Fibroblast of villous mesenchyme (primary cell): ENCODE results near the gene BAIAP2. TPM values are rescaled to one million over a fixed set of nuclear protein-coding genes. Genes with fewer than 3 reads are reported as not detected.
A peak's percentile ranks its signal among the peaks of the same experiment; 100 is the strongest.
"Not testable (repeated sequence)": the region's sequence is repeated elsewhere in the genome, so short reads cannot be mapped to it uniquely, and the experiment has no call there.

Source experiments
- DNase-seq: peaks from one replicate; pipeline ENCODE4 v3.0.0-alpha.2; 2010; ENCODE audit warnings: low read depth
- H3K4me3 ChIP-seq: 2 replicates; pipeline ENCODE4 v1.5.1; 2011; ENCODE audit warnings: low read depth, mild to moderate bottlenecking, low read length
- total RNA-seq: library from RNA; depleted of rRNA; stranded (reverse); fragments of >200 nt; gene quantifications from 2 replicates; pipeline ENCODE4 v1.2.3, GENCODE V29; 2012
- TF ChIP-seq, protein P1 (sequence below): IDR thresholded peaks from 2 replicates; pipeline ENCODE4 v1.5.1; 2012; ENCODE audit warnings: low read depth, mild to moderate bottlenecking, low read length; ENCODE audit not compliant: insufficient read depth

The BAIAP2 gene
- total RNA-seq, 1 donor, result 25.0 TPM

GRCh38 chr17:81151278-81151677, 116.3 kb downstream of the BAIAP2 start:
- no peak overlapping the region for H3K4me3 ChIP-seq
- no peak for DNase-seq
- TF ChIP-seq, protein P1, sequence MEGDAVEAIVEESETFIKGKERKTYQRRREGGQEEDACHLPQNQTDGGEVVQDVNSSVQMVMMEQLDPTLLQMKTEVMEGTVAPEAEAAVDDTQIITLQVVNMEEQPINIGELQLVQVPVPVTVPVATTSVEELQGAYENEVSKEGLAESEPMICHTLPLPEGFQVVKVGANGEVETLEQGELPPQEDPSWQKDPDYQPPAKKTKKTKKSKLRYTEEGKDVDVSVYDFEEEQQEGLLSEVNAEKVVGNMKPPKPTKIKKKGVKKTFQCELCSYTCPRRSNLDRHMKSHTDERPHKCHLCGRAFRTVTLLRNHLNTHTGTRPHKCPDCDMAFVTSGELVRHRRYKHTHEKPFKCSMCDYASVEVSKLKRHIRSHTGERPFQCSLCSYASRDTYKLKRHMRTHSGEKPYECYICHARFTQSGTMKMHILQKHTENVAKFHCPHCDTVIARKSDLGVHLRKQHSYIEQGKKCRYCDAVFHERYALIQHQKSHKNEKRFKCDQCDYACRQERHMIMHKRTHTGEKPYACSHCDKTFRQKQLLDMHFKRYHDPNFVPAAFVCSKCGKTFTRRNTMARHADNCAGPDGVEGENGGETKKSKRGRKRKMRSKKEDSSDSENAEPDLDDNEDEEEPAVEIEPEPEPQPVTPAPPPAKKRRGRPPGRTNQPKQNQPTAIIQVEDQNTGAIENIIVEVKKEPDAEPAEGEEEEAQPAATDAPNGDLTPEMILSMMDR, result no peak

GRCh38 chr17:81152288-81152828, 117.4 kb downstream of the BAIAP2 start:
- no peak for DNase-seq

DNA sequence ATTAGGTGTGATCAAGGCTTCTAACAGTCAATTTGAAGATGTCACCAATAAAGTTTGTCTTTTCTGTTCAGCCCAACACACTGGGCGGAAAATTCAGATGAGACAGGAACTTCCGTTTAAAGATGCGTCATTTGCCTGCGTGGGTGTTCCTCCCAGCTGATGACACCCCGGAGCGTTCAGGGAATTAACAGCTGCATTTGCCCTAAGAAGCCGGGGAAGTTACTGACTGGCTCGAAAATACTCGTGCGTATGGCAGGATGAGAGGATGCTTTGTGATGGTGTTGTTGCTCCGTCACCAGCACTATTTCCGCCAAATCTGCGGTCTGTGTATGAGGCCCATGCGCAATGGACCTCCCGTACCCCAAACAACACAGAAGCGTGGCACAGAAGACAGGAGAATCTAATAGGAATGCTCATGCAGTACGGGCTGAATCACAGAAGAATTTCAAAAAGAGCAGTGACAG, 118.4 kb downstream of the BAIAP2 start:
- no peak overlapping the region for H3K4me3 ChIP-seq
- DNase-seq, result peak; percentile 69
- TF ChIP-seq, protein P1, result no peak

More at GRCh38 chr17:81152288-81152828, 117.4 kb downstream of the BAIAP2 start:
- TF ChIP-seq, protein P1, result no peak
- no peak overlapping the region for H3K4me3 ChIP-seq

DNA sequence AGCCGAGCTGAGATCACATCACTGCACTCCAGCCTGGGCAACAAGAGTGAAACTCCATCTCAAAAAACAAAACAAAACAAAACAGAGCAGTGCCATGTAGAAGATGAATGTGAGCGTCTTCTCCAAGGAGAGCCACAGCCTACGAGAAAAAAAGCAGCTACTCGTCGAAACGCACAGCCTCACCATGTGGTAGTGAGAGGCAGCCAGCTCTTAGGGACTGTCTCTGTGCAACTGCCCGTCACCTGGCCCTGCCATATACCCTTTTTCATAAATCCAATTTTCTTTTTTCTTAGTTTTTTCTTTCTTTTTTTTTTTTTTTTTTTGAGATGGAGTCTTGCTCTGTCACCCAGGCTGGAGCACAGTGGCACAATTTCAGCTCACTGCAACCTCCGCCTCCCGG, 119.1 kb downstream of the BAIAP2 start:
- H3K4me3 ChIP-seq, DNase-seq: not testable (repeated sequence)

- DNase-seq, result no peak
- no peak overlapping the region for H3K4me3 ChIP-seq
- TF ChIP-seq, protein P1, result no peak
Measured at GRCh38 chr17:81154961-81155360, 120.0 kb downstream of the BAIAP2 start.

DNA sequence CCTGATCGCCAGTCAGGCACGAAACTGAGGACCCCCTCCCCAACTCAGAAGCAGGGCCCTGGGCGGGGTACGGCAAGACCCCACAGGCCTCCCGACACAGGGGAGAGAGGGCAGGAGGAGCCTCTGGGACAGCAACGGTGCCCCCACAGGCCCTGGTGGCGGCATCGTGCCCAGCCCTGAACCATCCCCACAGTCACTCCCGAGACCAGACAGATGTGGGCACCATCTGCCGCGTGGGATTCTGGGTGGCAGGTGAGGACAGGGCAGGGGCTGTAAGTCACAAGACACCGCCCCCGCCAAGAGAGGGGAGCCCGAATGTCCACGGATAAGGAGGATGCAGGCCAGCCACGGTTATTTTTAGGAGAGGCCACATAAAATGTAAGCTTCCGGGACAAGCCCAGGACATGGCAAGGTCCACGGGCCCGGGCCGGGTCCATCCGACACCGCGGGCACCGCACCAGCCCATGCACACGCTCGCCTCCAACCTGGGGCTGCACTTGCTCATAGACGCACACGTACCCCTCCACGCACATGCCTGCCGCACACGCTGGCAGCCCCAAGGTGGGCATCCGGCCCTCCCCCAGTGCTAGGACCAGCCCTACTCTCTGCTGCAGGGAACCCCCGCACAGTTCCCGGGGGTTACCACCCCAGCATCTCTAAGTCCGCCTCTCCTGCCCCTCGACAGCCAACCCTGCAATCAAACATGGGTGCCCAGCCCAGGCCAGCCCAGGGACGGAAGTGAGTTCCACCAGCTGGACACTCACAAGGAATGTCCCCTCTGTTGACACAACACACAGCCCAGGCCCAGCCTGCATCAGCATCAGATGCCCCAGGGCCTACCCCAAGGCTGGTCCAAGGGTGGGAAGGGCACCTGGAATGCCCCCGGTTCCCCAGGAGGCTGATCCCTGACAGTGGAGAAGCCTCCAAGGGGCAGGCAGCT, 122.2 kb downstream of the BAIAP2 start:
- TF ChIP-seq, protein P1, result no peak
- no peak overlapping the region for H3K4me3 ChIP-seq
- no peak for DNase-seq
